ENCODE data around the gene NOC2L.

Gene NOC2L

GRCh38 chr1:974293-974640 lies 15.2 kb upstream of the NOC2L start:
- DNase-seq = no peak

GRCh38 chr1:973459-974292 lies 14.6 kb upstream of the NOC2L start:
- DNase-seq = no peak

DNA sequence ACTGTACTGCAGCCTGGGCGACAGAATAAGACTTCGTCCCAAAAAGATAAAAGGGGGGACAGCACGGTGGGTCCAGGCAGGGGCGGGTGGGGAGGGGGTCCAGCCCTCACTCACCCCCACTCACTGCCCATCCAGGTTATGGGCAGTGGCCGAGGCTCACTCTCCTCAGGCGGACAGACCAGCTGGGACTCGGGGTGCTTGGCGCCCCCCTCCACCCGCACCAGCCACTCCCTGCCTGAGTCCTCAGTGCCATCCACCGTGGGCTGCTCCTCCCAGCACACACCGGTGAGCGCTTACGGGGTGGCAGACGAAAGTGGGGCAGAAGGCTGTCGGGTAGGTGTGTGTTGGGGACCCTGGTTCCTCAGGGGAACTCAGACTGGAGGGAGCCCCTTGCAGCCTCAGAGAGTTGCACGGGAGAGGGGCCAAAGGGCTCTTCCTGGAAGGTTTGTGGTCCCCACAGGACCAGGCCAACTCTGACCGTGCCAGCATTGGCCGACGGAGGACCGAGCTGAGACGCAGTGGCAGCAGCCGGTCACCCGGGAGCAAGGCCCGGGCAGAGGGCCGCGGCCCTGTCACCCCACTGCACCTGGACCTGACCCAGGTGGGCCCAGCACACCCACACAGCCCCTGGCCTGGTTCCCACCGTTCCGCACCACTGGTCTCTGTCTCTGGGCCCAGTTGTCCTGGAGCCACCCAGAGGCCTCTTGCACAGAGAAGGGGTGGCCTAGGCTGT lies 13.8 kb upstream of the NOC2L start:
- DNase-seq = no peak

DNA sequence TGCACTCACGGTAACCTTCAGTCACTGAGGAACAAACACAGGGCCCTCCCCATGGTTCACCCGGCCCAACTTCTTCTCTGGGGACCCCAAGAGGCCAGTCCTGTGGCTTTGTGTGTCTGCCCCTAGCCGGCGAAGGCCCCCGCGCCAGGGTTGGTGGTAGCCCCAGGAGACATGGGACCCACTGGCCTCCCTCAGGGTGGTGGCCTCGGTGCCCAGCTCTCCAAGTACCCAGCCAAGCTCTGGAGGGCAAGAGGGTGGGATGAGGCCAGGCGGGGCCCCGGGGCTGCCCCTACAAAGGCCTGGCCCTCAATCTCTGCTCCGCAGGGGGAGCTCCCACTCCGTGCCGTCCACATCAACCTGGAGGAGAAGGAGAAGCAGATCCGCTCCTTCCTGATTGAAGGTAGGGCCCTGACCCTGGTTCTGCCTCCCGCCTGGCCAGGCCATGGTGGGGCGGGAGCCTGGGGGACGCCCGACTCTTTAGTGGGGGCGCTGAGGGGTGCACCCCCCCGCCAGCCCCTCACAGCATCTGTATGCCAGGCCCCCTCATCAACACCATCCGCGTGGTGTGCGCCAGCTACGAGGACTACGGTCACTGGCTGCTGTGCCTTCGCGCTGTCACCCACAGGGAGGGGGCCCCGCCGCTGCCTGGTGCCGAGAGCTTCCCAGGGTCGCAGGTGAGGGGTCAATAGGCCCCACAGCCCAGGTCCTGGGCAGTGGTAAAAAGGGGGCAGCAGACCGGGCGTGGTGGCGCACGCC lies 12.9 kb upstream of the NOC2L start:
- no peak for DNase-seq

GRCh38 chr1:970973-971730 lies 12.1 kb upstream of the NOC2L start:
- no peak for DNase-seq

- DNase-seq = no peak
Measured at GRCh38 chr1:970242-970972, 11.4 kb upstream of the NOC2L start.

- DNase-seq = no peak
Measured at GRCh38 chr1:969260-969855, 10.3 kb upstream of the NOC2L start.

- no peak for DNase-seq
Measured at GRCh38 chr1:967466-968343, 8.6 kb upstream of the NOC2L start.

GRCh38 chr1:966704-967300 lies 7.7 kb upstream of the NOC2L start:
- peak; percentile 61 to 79 (median 70) for DNase-seq

DNA sequence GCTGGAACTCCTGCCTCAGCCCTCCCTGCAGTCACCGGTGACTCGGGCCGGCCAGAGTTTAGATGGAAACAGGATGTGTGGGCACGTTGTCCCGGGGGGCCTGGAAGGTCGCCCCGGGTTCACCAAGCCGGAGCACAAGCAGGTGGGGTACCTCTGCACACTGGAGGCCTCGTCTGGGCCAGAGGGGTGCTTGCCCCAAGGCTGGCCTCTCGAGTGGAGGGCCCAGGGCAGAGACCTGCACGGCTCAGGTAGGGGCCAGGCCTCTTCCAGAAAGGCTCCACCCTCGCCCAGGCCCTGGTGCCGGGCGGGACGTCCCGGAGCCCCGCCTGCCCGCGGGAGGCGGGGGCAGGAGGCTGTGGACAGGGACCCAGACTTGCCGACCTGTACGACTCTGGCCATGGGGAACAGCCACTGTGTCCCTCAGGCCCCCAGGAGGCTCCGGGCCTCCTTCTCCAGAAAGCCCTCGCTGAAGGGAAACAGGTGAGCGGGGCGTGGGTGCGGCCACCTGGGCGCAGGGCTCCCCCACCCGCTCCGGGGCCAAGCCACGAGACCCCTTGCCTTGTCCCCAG lies 7.2 kb upstream of the NOC2L start, which contains the start of gene PLEKHN1:
Gene PLEKHN1 (plus strand): TSS at position 348 of the 569 bp plus-strand sequence. CDS start 50 bp downstream, at position 398.
- no peak for DNase-seq

DNA sequence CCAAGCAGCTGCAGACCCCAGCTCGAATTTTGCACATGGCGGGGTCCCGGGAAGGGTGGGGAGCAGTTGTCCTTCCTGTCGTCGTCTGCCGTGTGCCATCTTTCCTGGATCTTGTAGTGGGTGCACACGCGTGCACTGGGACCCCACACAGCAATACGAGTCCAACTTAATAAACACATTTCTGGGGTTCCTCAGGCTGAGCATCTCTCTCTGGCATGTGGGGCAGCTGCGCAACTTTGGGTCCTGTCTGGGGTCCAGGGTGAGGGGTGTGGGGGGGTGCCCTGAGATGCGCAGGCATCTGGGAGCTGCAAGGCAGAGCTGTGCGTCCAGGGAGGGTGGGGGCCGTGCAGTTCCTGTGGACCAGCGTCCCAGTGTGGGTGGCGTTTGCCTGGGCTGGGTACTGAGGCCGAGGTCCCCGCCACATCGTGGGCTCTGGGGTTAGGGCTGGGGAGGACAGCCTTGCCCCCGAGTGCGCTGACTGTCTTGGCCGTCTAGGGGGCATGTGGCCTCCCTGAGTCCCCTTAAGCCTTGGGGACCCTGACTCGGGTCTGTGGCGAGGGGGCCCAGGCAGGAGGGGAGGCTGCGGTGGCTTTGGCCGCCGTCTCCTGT lies 6.6 kb upstream of the NOC2L start:
- DNase-seq = no peak

DNA sequence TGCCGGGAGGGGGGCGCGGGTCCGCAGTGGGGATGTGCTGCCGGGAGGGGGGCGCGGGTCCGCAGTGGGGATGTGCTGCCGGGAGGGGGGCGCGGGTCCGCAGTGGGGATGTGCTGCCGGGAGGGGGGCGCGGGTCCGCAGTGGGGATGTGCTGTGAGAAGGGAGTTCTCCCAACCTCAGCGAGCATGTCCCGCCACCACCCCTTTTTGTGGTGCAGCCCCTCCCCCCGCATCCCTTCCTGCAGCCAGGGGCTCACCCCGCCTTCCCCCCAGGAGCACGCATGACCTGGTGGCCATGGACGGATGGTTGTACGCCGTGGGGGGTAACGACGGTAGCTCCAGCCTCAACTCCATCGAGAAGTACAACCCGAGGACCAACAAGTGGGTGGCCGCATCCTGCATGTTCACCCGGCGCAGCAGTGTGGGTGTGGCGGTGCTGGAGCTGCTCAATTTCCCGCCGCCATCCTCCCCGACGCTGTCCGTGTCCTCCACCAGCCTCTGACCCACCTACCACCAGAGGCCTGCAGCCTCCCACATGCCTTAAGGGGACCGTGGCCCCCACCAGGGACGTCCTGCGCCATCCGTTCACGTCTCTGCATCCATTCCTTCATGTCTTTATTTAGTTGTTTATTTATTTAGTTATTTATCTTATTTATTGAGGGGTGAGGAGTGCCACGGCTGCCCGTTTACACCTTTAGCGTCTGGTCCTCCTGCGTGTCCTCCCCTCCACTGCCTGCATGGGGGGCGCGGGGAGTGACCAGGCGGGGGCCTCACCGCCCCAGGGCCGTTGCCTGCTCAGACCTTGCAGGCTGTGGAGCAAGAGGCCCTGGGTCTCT lies 5.9 kb upstream of the NOC2L start:
- DNase-seq = no peak

DNA sequence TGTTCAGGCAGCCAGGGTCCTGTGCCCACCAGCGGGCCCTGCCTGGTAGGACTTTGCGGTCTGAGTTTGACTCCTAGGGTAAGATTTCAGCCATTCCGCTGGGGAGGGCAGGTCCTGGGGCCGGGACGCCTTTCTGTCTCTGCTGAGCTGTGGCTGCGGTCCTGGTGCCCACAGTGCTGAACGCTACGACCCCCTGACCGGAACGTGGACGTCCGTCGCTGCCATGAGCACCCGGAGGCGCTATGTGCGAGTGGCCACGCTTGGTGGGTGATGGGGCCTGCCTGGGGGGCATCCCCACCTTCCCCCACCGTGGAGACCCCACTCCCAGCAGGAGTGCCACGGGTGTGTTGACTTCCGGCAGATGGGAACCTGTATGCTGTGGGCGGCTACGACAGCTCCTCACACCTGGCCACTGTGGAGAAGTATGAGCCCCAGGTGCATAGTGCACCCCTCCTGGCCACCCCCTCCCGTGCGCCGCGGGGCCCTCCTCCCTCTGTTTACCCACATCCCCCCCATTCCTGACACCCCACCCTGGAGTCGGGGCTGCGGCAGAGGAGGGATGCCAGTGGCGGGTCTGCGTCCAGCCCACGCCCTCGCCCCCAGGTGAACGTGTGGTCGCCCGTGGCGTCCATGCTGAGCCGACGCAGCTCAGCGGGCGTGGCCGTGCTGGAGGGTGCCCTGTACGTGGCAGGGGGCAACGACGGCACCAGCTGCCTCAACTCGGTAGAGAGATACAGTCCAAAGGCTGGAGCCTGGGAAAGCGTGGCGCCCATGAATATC lies 4.9 kb upstream of the NOC2L start:
- no peak for DNase-seq

DNA sequence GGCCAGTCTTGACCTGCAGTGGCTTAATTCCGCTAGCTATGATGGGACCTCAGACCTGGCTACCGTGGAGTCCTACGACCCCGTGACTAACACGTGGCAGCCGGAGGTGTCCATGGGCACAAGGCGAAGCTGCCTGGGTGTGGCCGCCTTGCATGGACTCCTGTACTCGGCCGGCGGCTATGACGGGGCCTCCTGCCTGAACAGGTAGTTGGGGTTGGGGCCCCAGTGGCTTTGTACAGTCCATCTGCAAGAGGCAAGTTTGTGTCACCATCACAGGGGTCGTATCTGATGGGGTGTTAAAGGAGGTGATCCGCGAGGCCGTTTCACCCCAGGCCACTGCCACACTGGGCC lies 4.2 kb upstream of the NOC2L start:
- no peak for DNase-seq

GRCh38 chr1:962381-963300 lies 3.6 kb upstream of the NOC2L start:
- DNase-seq = no peak

GRCh38 chr1:961132-961669 lies 2.1 kb upstream of the NOC2L start:
- no peak for DNase-seq
